Body of pancreas (tissue), 4 donors: ENCODE results near the gene THOC1.

Experiments used
- CTCF ChIP-seq, 7 experiments: fragments of 450-650 bp in 4 of 7; fragments of 200-600 bp in 3 of 7; sonication (generic) in 3 of 7; IDR thresholded peaks; one replicate each; pipeline ENCODE4 v1.5.1; 2016 to 2019; ENCODE audit warnings: antibody characterized with exemption in 7 of 7
- POLR2A ChIP-seq, 3 donors: fragments of 450-650 bp; IDR thresholded peaks; one replicate each; pipeline ENCODE4 v1.6.1; 2016; ENCODE audit warnings: antibody characterized with exemption in 3 of 3, mild to moderate bottlenecking in 2 of 3

GRCh38 chr18:261398-262073 is 6.3 kb downstream of the THOC1 start:
- no peak for TF ChIP-seq CTCF (IDR thresholded peaks at IDR 0.05)
- no peak for TF ChIP-seq POLR2A (IDR thresholded peaks at IDR 0.05)
